GM23338 (cell line): ENCODE results near the gene CD4. TPM values are rescaled to one million over a fixed set of nuclear protein-coding genes. Genes with fewer than 3 reads are reported as not detected.

ENCODE experiments used
- ATAC-seq: fragments of 200-7000 bp; cut with Tn5 transposase; 3 replicates; pipeline ENCODE4 v1.9.1; 2020
- DNase-seq: peaks from one replicate; pipeline ENCODE4 v3.0.0-alpha.2; 2015; ENCODE audit warnings: low spot score
- H2AFZ ChIP-seq: fragments of 200-600 bp; sonication (generic); 2 replicates; pipeline ENCODE4 v1.8.0; 2016; ENCODE audit warnings: antibody characterized with exemption, mild to moderate bottlenecking, moderate library complexity
- H3F3A ChIP-seq: fragments of 200-600 bp; sonication (generic); replicated peaks from 2 replicates; pipeline ENCODE4 v1.8.0; 2017; ENCODE audit warnings: antibody characterized with exemption, mixed run types, low read depth
- H3K27ac ChIP-seq: fragments of 200-600 bp; sonication (generic); 2 replicates; pipeline ENCODE4 v1.6.1; 2016; ENCODE audit warnings: low read depth
- H3K27me3 ChIP-seq: fragments of 200-600 bp; sonication (generic); 2 replicates; pipeline ENCODE4 v1.8.0; 2016; ENCODE audit warnings: mild to moderate bottlenecking, mixed run types, moderate library complexity; ENCODE audit not compliant: insufficient read depth
- H3K36me3 ChIP-seq: fragments of 200-600 bp; sonication (generic); 2 replicates; pipeline ENCODE4 v1.8.0; 2016; ENCODE audit warnings: mild to moderate bottlenecking; ENCODE audit not compliant: insufficient read depth
- H3K4me1 ChIP-seq: fragments of 200-600 bp; sonication (generic); 2 replicates; pipeline ENCODE4 v1.8.0; 2016; ENCODE audit warnings: mild to moderate bottlenecking, moderate library complexity; ENCODE audit not compliant: insufficient read depth
- H3K4me2 ChIP-seq: fragments of 200-600 bp; sonication (generic); 2 replicates; pipeline ENCODE4 v1.7.1; 2017; ENCODE audit warnings: mixed run types
- H3K4me3 ChIP-seq: fragments of 200-600 bp; sonication (generic); 2 replicates; pipeline ENCODE4 v1.6.1; 2016; ENCODE audit warnings: mixed run types
- H3K79me2 ChIP-seq: fragments of 200-600 bp; sonication (generic); replicated peaks from 2 replicates; pipeline ENCODE4 v1.8.0; 2017; ENCODE audit warnings: mild to moderate bottlenecking; ENCODE audit not compliant: insufficient read depth
- H3K9me2 ChIP-seq: fragments of 200-600 bp; sonication (generic); 2 replicates; pipeline ENCODE4 v1.8.0; 2017; ENCODE audit not compliant: insufficient read depth
- H4K20me1 ChIP-seq: fragments of 200-600 bp; sonication (generic); replicated peaks from 2 replicates; pipeline ENCODE4 v1.8.0; 2017; ENCODE audit warnings: mild to moderate bottlenecking; ENCODE audit not compliant: insufficient read depth
- H3K27ac Mint-ChIP-seq: 2 replicates; pipeline ENCODE4 v1.8.0; 2020; ENCODE audit warnings: inconsistent platforms, mild to moderate bottlenecking, moderate library complexity, mixed read lengths
- H3K27me3 Mint-ChIP-seq: 3 replicates; pipeline ENCODE4 v1.8.0; 2022; ENCODE audit warnings: low read depth, mild to moderate bottlenecking, moderate library complexity, mixed read lengths, inconsistent platforms; ENCODE audit not compliant: insufficient read depth, poor library complexity
- H3K36me3 Mint-ChIP-seq: 3 replicates; pipeline ENCODE4 v1.8.0; 2021; ENCODE audit warnings: low read depth, mild to moderate bottlenecking, inconsistent platforms, moderate library complexity, mixed read lengths
- H3K4me1 Mint-ChIP-seq: 3 replicates; pipeline ENCODE4 v1.8.0; 2020; ENCODE audit warnings: mild to moderate bottlenecking, inconsistent platforms, mixed read lengths
- H3K4me3 Mint-ChIP-seq: 3 replicates; pipeline ENCODE4 v1.8.0; 2021; ENCODE audit warnings: moderate library complexity, mild to moderate bottlenecking, inconsistent platforms, mixed read lengths
- H3K9me3 Mint-ChIP-seq: 3 replicates; pipeline ENCODE4 v1.8.0; 2020; ENCODE audit warnings: moderate library complexity, mild to moderate bottlenecking, inconsistent platforms, mixed read lengths
- CREB1 ChIP-seq: fragments of 250-450 bp; sonication (Bioruptor Pico); IDR thresholded peaks from 2 replicates; pipeline ENCODE4 v1.5.0; 2020; ENCODE audit warnings: low read depth, mild to moderate bottlenecking, moderate library complexity
- CTCF ChIP-seq, 2 experiments: fragments of 200-600 bp in 1 of 2; sonication (generic) in 1 of 2; conservative IDR thresholded peaks; 2 replicates each; pipeline versions ENCODE4 v1.5.1 to v1.6.1; 2016 to 2017; ENCODE audit warnings: antibody characterized with exemption in 2 of 2, low read depth in 2 of 2, mild to moderate bottlenecking in 2 of 2, moderate library complexity in 1 of 2
- ETS1 ChIP-seq: IDR thresholded peaks from 2 replicates; pipeline ENCODE4 v1.6.1; 2016; ENCODE audit warnings: antibody characterized with exemption
- EZH2phosphoT487 ChIP-seq: fragments of 200-600 bp; sonication (generic); IDR thresholded peaks from one replicate; pipeline ENCODE4 v1.8.1; 2018; ENCODE audit warnings: antibody characterized with exemption; ENCODE audit not compliant: unreplicated experiment
- JUNB ChIP-seq: IDR thresholded peaks from one replicate; pipeline ENCODE4 v1.6.1; 2016; ENCODE audit warnings: antibody characterized with exemption; ENCODE audit not compliant: unreplicated experiment
- REST ChIP-seq: IDR thresholded peaks from one replicate; pipeline ENCODE4 v1.6.1; 2018; ENCODE audit warnings: antibody characterized with exemption; ENCODE audit not compliant: unreplicated experiment
- STAT1 ChIP-seq: IDR thresholded peaks from one replicate; pipeline ENCODE4 v1.6.1; 2016; ENCODE audit warnings: antibody characterized with exemption; ENCODE audit not compliant: unreplicated experiment
- ZNF114 ChIP-seq: fragments of 250-450 bp; sonication (Bioruptor Pico); IDR thresholded peaks from 2 replicates; pipeline ENCODE4 v1.5.0; 2020; ENCODE audit warnings: mild to moderate bottlenecking, moderate library complexity
- ZNF331 ChIP-seq: fragments of 250-450 bp; sonication (Bioruptor Pico); IDR thresholded peaks from 2 replicates; pipeline ENCODE4 v1.5.0; 2020; ENCODE audit warnings: low read depth, mild to moderate bottlenecking, moderate library complexity
- ZNF462 ChIP-seq: fragments of 250-450 bp; sonication (Bioruptor Pico); IDR thresholded peaks from 2 replicates; pipeline ENCODE4 v1.5.0; 2020; ENCODE audit warnings: mild to moderate bottlenecking, moderate library complexity
- polyA plus RNA-seq: library from polyadenylated mRNA; unstranded; fragments of >200 nt; fragmentation: Nextera tagmentation; extraction: Ambion mirVana; gene quantifications from 2 replicates; pipeline ENCODE4 v1.2.1, GENCODE V29; 2016
- total RNA-seq: library from RNA; depleted of rRNA; stranded (reverse); fragments of >200 nt; shearing (Covaris generic); gene quantifications from 2 replicates; pipeline ENCODE4 v1.2.3, GENCODE V29; 2014

CD4 gene
- total and polyA plus RNA-seq, 2 experiments from 2014 or later, result 1.5 to 2.0 TPM

GRCh38 chr12:6782119-6782518 lies 7.2 kb upstream of the CD4 start (continued):
- TF ChIP-seq REST, result no peak
- no peak for TF ChIP-seq ZNF114
- TF ChIP-seq JUNB, result no peak
- no peak for TF ChIP-seq CTCF (conservative IDR thresholded peaks at IDR 0.05; ENCODE audit: low read depth in 2 of 2)
- TF ChIP-seq ETS1, result no peak
- no peak for TF ChIP-seq CREB1 (CRISPR knock-in tag)

GRCh38 chr12:6782850-6783566 lies 6.3 kb upstream of the CD4 start:
- Mint-ChIP-seq H3K4me1 (peaks cover 27% of the 10 kb centered on the region), H3K36me3 (no peaks in the 10 kb centered on the region), H3K27ac (no peak overlapping the region), H3K9me3 (no peaks in the 10 kb centered on the region), H3K4me3 (no peak overlapping the region), H3K27me3 (peaks cover 19% of the 10 kb centered on the region)
- 0 out of 2 replicates have a peak, but pooled peaks cover 5% of the 10 kb centered on the region for H3F3A ChIP-seq
- H4K20me1 ChIP-seq, result no peaks in the 10 kb centered on the region
- DNase-seq, result no peak
- H3K27me3 ChIP-seq, result peaks cover 7% of the 10 kb centered on the region
- H2AFZ ChIP-seq, result no peak overlapping the region
- H3K79me2 ChIP-seq, result no peaks in the 10 kb centered on the region
- no peaks in the 10 kb centered on the region for H3K9me2 ChIP-seq
- H3K4me1 ChIP-seq, result peaks cover 15% of the 10 kb centered on the region
- no peak for TF ChIP-seq CREB1 (CRISPR knock-in tag)
- no peak for TF ChIP-seq ZNF331 (CRISPR knock-in tag)
- TF ChIP-seq STAT1, result no peak
- no peak for TF ChIP-seq ZNF462 (CRISPR knock-in tag)
- TF ChIP-seq EZH2phosphoT487, result no peak
- no peak overlapping the region for H3K27ac ChIP-seq
- no peak overlapping the region for H3K4me3 ChIP-seq
- no peak overlapping the region for H3K4me2 ChIP-seq
- no peaks in the 10 kb centered on the region for H3K36me3 ChIP-seq
- no peak for ATAC-seq
